Uterus (tissue), 4 donors: ENCODE measurements around the gene HMG20B. TPM values are rescaled to one million over a fixed set of nuclear protein-coding genes. Genes with fewer than 3 reads are reported as not detected.

Experiments
- DNase-seq, 2 donors: peaks; one replicate each; pipeline ENCODE4 v3.0.0-alpha.2; 2019 to 2020
- H3K27ac ChIP-seq, 2 donors: fragments of 200-600 bp; sonication (generic); 1 replicate in 1 of 2; 2 replicates in 1 of 2; pipeline ENCODE4 v1.5.1; 2016 to 2018
- H3K27me3 ChIP-seq, 2 donors: fragments of 200-600 bp; sonication (generic); one replicate each; pipeline ENCODE4 v1.5.1; 2018 to 2019; ENCODE audit warnings: control low read depth in 1 of 2
- H3K36me3 ChIP-seq, 2 donors: fragments of 200-600 bp; sonication (generic); one replicate each; pipeline ENCODE4 v1.5.1; 2019; ENCODE audit warnings: control low read depth in 1 of 2
- H3K4me1 ChIP-seq, 2 donors: fragments of 200-600 bp; sonication (generic); one replicate each; pipeline ENCODE4 v1.5.1; 2018 to 2019; ENCODE audit warnings: control low read depth in 1 of 2
- H3K4me3 ChIP-seq, 2 donors: fragments of 200-600 bp; sonication (generic); 1 replicate in 1 of 2; 2 replicates in 1 of 2; pipeline ENCODE4 v1.5.1; 2018 to 2019; ENCODE audit warnings: mild to moderate bottlenecking in 1 of 2
- H3K9me3 ChIP-seq, 2 donors: fragments of 200-600 bp; sonication (generic); one replicate each; pipeline ENCODE4 v1.5.1; 2019; ENCODE audit warnings: control low read depth in 1 of 2
- CTCF ChIP-seq, 4 experiments: fragments of 200-600 bp in 2 of 4; fragments of 450-650 bp in 2 of 4; sonication (generic) in 2 of 4; IDR thresholded peaks; one replicate each; pipeline ENCODE4 v1.5.1; 2016 to 2019; ENCODE audit warnings: antibody characterized with exemption in 4 of 4, mild to moderate bottlenecking in 2 of 4, moderate library complexity in 1 of 4
- POLR2A ChIP-seq, 2 donors: fragments of 450-650 bp; IDR thresholded peaks; one replicate each; pipeline ENCODE4 v1.6.1; 2016; ENCODE audit warnings: antibody characterized with exemption in 2 of 2, mild to moderate bottlenecking in 1 of 2, moderate library complexity in 1 of 2
- intact Hi-C: fragments of 100-400 bp; cut with DNase I; formaldehyde crosslinking; loops from one replicate; pipeline ENCODE4 v1.15.1; 2023; ENCODE audit warnings: low total_unique reads
- total RNA-seq, 4 donors: library from RNA; depleted of rRNA in 3 of 4; stranded (reverse); fragments of >200 nt in 3 of 4; gene quantifications; one replicate each; pipeline versions ENCODE4 v1.1.0 to v1.2.4, GENCODE V29; 2014 to 2023
- donor health status: DM: yes; HTN: yes; CAD: no.

Gene HMG20B
- total RNA-seq, 4 donors from 2014 or later = 52.9 to 232 (median 63.6) TPM

DNA sequence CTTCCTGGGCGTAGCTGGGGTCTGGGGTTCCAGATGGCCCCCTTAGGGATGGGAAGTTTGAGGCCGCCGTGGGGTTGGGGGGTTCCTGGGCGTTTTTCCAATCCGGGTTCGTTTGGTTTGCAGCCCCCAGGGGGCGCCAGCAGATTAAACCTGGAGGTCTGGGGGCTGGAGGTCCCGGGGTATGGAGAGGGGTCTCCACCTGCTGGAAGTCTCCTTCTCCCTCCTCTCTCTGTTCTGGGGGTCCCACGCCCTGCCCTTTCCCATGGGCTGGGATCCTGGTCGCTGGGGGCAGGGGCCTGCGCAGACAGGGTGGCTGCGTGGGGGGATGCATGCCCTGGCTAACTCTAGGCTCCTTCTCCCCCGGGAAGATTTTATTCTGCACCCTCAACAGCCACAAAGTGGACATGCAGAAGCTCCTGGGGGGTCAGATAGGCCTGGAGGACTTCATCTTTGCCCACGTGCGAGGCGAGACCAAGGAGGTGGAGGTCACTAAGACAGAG lies 13.4 kb downstream of the HMG20B start:
- no peak for DNase-seq
- Histone ChIP-seq H3K4me1 (no peaks in the 10 kb centered on the region), H3K27ac (no peak overlapping the region), H3K27me3 (peaks cover 0 to 3% of the 10 kb centered on the region in 2 donors), H3K36me3 (no peaks in the 10 kb centered on the region), H3K9me3 (no peaks in the 10 kb centered on the region), H3K4me3 (peak overlapping the region in 1 of 2 donors; percentile 5)
- intact Hi-C loops = no loop called here
- TF ChIP-seq POLR2A (IDR thresholded peaks at IDR 0.05) = no peak
- TF ChIP-seq CTCF (IDR thresholded peaks at IDR 0.05) = peak; percentile 37 to 54 (median 38)

DNA sequence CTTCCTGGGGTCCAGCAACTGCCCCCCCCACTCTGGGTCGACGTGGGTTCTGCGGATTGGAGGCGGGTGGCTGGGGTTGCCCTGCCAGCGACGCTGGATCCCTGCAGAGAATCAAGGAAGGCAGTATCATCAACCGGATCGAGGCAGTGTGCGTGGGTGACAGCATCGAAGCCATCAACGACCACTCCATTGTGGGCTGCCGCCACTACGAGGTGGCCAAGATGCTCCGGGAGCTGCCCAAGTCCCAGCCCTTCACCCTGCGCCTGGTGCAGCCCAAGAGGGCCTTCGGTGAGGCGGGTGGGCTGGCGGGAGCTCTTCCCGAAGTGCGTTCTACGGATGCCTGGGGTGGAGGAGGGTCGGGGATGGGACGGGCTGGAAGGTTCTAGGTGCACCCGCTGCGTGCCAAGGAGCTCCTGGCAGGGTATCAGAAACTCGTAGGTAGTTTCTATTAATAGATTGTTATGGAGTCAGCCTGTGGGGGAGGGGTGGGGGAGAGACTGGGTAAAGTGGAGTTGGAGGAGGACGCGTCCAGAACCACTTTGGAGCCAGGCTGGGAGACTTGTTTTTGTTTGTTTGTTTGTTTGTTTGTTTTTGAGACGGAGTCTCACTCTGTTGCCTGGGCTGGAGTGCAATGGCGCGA lies 14.1 kb downstream of the HMG20B start:
- Histone ChIP-seq H3K27me3 (peaks cover 0 to 3% of the 10 kb centered on the region in 2 donors), H3K27ac (no peak overlapping the region), H3K9me3 (no peaks in the 10 kb centered on the region), H3K4me3 (no peak overlapping the region), H3K4me1 (no peaks in the 10 kb centered on the region), H3K36me3 (no peaks in the 10 kb centered on the region)
- TF ChIP-seq POLR2A (IDR thresholded peaks at IDR 0.05) (no peak), CTCF (IDR thresholded peaks at IDR 0.05) (no peak)
- no peak for DNase-seq
- intact Hi-C loops = no loop called here

- Histone ChIP-seq H3K27me3 (peaks cover 0 to 3% of the 10 kb centered on the region in 2 donors), H3K4me1 (no peaks in the 10 kb centered on the region), H3K36me3 (no peaks in the 10 kb centered on the region), H3K27ac (no peak overlapping the region), H3K4me3 (no peak overlapping the region), H3K9me3 (no peaks in the 10 kb centered on the region)
- intact Hi-C loops = no loop called here
- TF ChIP-seq POLR2A (IDR thresholded peaks at IDR 0.05) (no peak), CTCF (IDR thresholded peaks at IDR 0.05) (no peak)
- no peak for DNase-seq
Observed at GRCh38 chr19:3589439-3589838, 16.7 kb downstream of the HMG20B start.

DNA sequence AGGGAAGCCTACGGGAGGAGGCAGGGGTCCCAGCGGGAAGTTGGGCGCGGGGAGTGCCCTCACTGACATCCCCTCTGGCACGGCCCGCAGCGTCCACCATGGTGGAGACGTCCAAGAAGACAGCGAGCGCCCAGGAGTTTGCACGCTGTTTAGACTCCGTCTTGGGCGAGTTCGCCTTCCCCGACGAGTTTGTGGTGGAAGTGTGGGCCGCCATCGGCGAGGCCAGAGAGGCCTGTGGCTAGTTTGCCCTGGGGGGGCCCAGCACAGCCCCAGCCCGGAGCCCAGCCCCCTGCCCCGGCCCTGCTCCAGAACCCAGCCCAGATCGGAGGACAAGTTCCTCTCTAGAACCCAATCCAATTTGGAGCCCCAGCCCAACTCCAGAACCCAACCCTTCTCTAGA lies 17.2 kb downstream of the HMG20B start:
- no peak for DNase-seq
- Histone ChIP-seq H3K9me3 (no peaks in the 10 kb centered on the region), H3K4me3 (no peak overlapping the region), H3K27me3 (peaks cover 0 to 3% of the 10 kb centered on the region in 2 donors), H3K36me3 (no peaks in the 10 kb centered on the region), H3K27ac (no peak overlapping the region), H3K4me1 (no peaks in the 10 kb centered on the region)
- TF ChIP-seq CTCF (IDR thresholded peaks at IDR 0.05) (no peak), POLR2A (IDR thresholded peaks at IDR 0.05) (no peak)
- intact Hi-C loops = no loop called here

DNA sequence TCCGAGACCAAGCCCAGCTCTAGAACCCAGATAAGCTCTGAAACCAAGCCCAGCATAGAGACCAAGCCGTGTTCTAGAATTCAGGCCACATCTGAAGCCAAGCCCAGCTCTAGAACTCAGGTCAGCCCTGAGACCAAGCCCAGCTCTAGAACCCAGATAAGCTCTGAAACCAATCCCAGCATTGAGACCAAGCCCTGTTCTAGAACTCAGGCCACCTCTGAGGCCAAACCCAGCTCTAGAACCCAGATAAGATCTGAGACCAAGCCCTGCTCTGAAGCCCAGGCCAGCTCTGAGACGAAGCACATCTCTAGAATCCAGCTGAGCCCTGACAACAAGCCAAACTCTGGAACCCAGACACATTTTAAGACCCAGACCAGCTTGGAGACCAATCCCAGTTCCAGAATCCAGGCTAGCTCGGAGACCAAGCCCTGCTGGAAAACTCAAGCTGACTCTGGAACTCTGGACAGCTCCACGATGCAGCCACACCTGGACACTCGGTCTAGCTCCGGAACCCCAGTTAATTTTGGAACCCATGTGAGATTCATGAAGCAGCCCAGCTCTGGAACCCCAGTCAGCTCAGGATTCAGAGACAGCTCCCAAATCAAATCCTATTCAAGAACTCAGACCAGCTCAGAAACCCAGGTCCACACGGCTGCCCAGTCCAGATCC lies 18.4 kb downstream of the HMG20B start:
- H3K4me3 ChIP-seq = no peak overlapping the region
- no peak for DNase-seq
- intact Hi-C loops = no loop called here
- no peaks in the 10 kb centered on the region for H3K27me3 ChIP-seq
- no peak overlapping the region for H3K27ac ChIP-seq
- TF ChIP-seq POLR2A (IDR thresholded peaks at IDR 0.05) (no peak), CTCF (IDR thresholded peaks at IDR 0.05) (no peak)
- H3K4me1 ChIP-seq = no peaks in the 10 kb centered on the region
- H3K36me3 ChIP-seq = no peaks in the 10 kb centered on the region
- H3K9me3 ChIP-seq = no peaks in the 10 kb centered on the region
